Spleen (tissue), 7 donors: ENCODE results near the gene LRP1.

Experiments
- CTCF ChIP-seq, 11 experiments: fragments of 200-600 bp in 7 of 11; fragments of 450-650 bp in 4 of 11; sonication (generic) in 4 of 11; IDR thresholded peaks in 8 of 11; conservative IDR thresholded peaks in 3 of 11; 1 replicate in 7 of 11; 2 replicates in 4 of 11; pipeline versions ENCODE4 v1.4.0 to v1.8.0; 2016 to 2021; ENCODE audit warnings: antibody characterized with exemption in 11 of 11, inconsistent platforms in 4 of 11, mild to moderate bottlenecking in 1 of 11
- POLR2A ChIP-seq, 3 donors: fragments of 450-650 bp; IDR thresholded peaks; one replicate each; pipeline ENCODE4 v1.5.1; 2017; ENCODE audit warnings: antibody characterized with exemption in 3 of 3, mild to moderate bottlenecking in 1 of 3
- POLR2AphosphoS5 ChIP-seq, 3 donors: sonication (generic); formaldehyde crosslinking; IDR thresholded peaks; one replicate each; pipeline ENCODE4 v1.5.1; 2017; ENCODE audit warnings: antibody characterized with exemption in 3 of 3
- donor health status: DM: no; HTN: no; CAD: no; lungs with moderate emphysema.
- donor health status: DM: no; HTN: no; CAD: no.
- donor health status: DM: no; HTN: no; CAD: no.

- TF ChIP-seq CTCF (IDR thresholded peaks at IDR 0.05 in 8 of 11, conservative IDR thresholded peaks at IDR 0.05 in 3 of 11), result no peak
- no peak for TF ChIP-seq POLR2AphosphoS5 (IDR thresholded peaks at IDR 0.05)
- no peak for TF ChIP-seq POLR2A (IDR thresholded peaks at IDR 0.05)
These were observed 400 bp downstream of the LRP1 start for GRCh38 chr12:57128519-57129247.
